ENCODE measurements around the gene DCTN5. TPM values are rescaled to one million over a fixed set of nuclear protein-coding genes. Genes with fewer than 3 reads are reported as not detected.

The DCTN5 gene
- total and polyA plus RNA-seq, 2 of the 13 experiments (the other 11 are each of a cell fraction or from before 2014, with no cell fraction given) = 105 to 207 TPM

DNA sequence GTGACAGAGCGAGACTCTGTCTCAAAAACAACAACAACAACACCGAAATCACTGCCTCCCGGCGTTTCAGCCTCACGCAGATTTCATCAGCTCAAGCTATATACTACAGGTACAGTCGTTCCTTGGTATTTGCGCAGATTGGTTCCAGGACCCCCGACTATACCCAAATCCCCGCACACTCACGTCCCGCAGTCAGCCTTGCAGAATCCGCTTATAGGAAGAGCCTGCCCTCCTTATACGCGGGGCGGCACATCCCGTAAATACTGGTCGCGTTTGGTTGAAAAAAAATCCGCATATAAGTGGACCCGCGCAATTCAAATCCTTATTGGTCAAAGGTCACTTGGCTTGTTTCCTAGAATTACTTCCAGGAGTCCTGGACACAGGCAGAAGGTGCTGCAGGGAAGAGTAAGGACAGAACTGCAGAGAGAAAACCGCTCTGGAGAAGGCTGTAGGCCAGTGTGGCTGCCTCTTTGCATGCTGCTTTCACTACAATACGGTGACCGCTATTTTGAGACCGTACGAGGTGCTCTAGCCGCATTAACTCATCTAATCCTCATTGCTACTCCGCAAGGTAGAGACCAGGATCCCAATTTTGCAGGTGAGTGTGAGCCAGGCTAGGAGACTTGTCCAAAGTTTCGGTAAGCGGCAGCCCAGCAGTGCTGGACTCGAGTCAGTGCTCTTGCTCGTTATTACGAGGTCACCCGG, 45.9 kb upstream of the DCTN5 start (continued):
- TF ChIP-seq, protein P1, sequence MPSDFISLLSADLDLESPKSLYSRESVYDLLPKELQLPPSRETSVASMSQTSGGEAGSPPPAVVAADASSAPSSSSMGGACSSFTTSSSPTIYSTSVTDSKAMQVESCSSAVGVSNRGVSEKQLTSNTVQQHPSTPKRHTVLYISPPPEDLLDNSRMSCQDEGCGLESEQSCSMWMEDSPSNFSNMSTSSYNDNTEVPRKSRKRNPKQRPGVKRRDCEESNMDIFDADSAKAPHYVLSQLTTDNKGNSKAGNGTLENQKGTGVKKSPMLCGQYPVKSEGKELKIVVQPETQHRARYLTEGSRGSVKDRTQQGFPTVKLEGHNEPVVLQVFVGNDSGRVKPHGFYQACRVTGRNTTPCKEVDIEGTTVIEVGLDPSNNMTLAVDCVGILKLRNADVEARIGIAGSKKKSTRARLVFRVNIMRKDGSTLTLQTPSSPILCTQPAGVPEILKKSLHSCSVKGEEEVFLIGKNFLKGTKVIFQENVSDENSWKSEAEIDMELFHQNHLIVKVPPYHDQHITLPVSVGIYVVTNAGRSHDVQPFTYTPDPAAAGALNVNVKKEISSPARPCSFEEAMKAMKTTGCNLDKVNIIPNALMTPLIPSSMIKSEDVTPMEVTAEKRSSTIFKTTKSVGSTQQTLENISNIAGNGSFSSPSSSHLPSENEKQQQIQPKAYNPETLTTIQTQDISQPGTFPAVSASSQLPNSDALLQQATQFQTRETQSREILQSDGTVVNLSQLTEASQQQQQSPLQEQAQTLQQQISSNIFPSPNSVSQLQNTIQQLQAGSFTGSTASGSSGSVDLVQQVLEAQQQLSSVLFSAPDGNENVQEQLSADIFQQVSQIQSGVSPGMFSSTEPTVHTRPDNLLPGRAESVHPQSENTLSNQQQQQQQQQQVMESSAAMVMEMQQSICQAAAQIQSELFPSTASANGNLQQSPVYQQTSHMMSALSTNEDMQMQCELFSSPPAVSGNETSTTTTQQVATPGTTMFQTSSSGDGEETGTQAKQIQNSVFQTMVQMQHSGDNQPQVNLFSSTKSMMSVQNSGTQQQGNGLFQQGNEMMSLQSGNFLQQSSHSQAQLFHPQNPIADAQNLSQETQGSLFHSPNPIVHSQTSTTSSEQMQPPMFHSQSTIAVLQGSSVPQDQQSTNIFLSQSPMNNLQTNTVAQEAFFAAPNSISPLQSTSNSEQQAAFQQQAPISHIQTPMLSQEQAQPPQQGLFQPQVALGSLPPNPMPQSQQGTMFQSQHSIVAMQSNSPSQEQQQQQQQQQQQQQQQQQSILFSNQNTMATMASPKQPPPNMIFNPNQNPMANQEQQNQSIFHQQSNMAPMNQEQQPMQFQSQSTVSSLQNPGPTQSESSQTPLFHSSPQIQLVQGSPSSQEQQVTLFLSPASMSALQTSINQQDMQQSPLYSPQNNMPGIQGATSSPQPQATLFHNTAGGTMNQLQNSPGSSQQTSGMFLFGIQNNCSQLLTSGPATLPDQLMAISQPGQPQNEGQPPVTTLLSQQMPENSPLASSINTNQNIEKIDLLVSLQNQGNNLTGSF (CRISPR knock-in tag; IDR thresholded peaks at IDR 0.05) = peak; percentile 30; the same call in 1 of the 2 replicates
- no peak for TF ChIP-seq HMG20A (CRISPR knock-in tag; IDR thresholded peaks at IDR 0.05; ENCODE audit: borderline replicate concordance)
- TF ChIP-seq ZNF17 (CRISPR knock-in tag; IDR thresholded peaks at IDR 0.05) = no peak
- TF ChIP-seq ZBTB46 (CRISPR knock-in tag; IDR thresholded peaks at IDR 0.05; ENCODE audit: borderline replicate concordance) = no peak
- no peak for TF ChIP-seq FOXA1 (IDR thresholded peaks at IDR 0.05)
- no peak for TF ChIP-seq FOXA1 (CRISPR knock-in tag; IDR thresholded peaks at IDR 0.05)
- no peak for TF ChIP-seq ZNF263 (CRISPR knock-in tag; IDR thresholded peaks at IDR 0.05)
- TF ChIP-seq CEBPB (IDR thresholded peaks at IDR 0.05; ENCODE audit: borderline replicate concordance, low read depth, low read length) = no peak
- TF ChIP-seq, protein P2, sequence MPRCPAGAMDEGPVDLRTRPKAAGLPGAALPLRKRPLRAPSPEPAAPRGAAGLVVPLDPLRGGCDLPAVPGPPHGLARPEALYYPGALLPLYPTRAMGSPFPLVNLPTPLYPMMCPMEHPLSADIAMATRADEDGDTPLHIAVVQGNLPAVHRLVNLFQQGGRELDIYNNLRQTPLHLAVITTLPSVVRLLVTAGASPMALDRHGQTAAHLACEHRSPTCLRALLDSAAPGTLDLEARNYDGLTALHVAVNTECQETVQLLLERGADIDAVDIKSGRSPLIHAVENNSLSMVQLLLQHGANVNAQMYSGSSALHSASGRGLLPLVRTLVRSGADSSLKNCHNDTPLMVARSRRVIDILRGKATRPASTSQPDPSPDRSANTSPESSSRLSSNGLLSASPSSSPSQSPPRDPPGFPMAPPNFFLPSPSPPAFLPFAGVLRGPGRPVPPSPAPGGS (CRISPR knock-in tag; IDR thresholded peaks at IDR 0.05) = no peak
- no peak for TF ChIP-seq ZNF468 (CRISPR knock-in tag; IDR thresholded peaks at IDR 0.05)
- peak; percentile 67; the same call in 1 of the 2 replicates for TF ChIP-seq SIN3B (IDR thresholded peaks at IDR 0.05; ENCODE audit: low read length)
- TF ChIP-seq ZNF24 (IDR thresholded peaks at IDR 0.05) = no peak
- TF ChIP-seq, protein P3, sequence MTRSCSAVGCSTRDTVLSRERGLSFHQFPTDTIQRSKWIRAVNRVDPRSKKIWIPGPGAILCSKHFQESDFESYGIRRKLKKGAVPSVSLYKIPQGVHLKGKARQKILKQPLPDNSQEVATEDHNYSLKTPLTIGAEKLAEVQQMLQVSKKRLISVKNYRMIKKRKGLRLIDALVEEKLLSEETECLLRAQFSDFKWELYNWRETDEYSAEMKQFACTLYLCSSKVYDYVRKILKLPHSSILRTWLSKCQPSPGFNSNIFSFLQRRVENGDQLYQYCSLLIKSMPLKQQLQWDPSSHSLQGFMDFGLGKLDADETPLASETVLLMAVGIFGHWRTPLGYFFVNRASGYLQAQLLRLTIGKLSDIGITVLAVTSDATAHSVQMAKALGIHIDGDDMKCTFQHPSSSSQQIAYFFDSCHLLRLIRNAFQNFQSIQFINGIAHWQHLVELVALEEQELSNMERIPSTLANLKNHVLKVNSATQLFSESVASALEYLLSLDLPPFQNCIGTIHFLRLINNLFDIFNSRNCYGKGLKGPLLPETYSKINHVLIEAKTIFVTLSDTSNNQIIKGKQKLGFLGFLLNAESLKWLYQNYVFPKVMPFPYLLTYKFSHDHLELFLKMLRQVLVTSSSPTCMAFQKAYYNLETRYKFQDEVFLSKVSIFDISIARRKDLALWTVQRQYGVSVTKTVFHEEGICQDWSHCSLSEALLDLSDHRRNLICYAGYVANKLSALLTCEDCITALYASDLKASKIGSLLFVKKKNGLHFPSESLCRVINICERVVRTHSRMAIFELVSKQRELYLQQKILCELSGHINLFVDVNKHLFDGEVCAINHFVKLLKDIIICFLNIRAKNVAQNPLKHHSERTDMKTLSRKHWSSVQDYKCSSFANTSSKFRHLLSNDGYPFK (CRISPR knock-in tag; IDR thresholded peaks at IDR 0.05; ENCODE audit: borderline replicate concordance) = no peak
